Kidney epithelial cell (primary cell): ENCODE data around the gene CPB1. TPM values are rescaled to one million over a fixed set of nuclear protein-coding genes. Genes with fewer than 3 reads are reported as not detected.

Experiments
- total RNA-seq: library from RNA; depleted of rRNA; stranded (reverse); fragments of >200 nt; gene quantifications from 2 replicates; pipeline ENCODE4 v1.2.3, GENCODE V29; 2015

Gene CPB1
- total RNA-seq, 1 donor from 2014 or later, result not detected

Other genes starting within 250 kb of the CPB1 start
- gene AGTR1, start 129.9 kb upstream of the CPB1 start, total RNA-seq, result not detected in 2 replicates
- not detected in 2 replicates for gene CPA3, start 37.5 kb downstream of the CPB1 start, total RNA-seq
- 32.7 and 41.1 TPM in 2 replicates for gene GYG1, start 163.7 kb downstream of the CPB1 start, total RNA-seq